GM21717 (cell line): ENCODE measurements around the gene GEMIN2.
A peak's percentile ranks its signal among the peaks of the same experiment; 100 is the strongest.
"Not testable (repeated sequence)": the region's sequence is repeated elsewhere in the genome, so short reads cannot be mapped to it uniquely, and the experiment has no call there.

ENCODE experiments used
- ATAC-seq: cut with Tn5 transposase; IDR thresholded peaks from one replicate; pipeline ENCODE4 v1.9.1; 2021; ENCODE audit warnings: mild to moderate bottlenecking, moderate library complexity; ENCODE audit not compliant: unreplicated experiment

The GEMIN2 gene

DNA sequence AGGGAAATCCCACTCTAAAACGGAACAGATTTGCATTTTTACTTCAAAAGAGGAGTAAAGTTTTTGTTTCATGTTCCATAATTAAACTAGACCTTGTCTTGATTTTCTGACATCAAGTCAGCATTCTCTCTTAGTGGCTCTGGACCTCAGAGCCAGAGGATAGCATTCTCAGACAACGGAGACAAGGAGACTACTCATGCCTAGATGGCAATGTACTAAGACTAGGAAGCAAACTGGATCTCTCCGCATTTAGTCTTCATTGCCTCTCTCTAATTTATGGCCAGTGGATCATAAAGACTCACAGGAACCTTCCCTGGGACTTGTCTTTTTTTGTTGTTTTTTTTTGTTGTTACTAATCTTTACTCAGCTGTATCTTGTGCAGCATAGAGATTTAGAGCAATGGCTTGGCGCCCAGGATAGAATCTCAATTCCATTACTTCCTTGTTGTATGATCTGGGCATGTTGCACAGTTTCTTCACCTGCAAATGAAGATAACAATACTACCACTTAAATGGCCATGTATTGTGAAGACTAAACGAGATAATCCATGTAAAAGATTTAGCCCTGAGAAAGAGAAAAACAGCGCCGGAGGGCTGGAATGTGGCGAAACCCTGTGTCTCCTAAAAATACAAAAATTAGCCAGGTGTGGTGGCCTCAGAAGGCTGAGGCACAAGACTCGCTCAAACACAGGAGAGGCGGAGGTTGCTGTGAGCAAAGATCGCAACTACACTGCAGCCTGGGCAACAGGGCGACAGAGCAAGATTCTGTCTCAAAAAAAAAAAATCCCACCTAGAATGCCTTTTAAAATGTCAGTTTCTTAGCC, 4.0 kb upstream of the GEMIN2 start:
- peak; percentile 27 for ATAC-seq

DNA sequence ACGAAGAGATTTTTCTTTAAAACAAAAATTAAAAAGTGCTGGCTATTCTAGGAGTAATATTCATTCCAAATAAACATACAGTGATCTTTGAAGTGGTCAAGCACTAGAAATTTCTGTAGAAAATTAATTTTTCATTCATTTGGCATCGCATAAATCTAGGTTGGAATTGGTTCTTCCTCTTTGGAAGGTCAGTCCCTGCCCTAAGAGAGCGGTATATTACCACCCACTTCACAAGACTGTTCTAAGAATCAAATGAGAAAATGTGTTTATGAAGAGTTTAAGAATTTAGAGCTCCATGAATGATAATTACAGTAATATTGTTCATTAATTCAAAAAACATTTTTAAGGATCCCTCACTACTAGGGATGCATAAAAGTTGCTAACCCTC, 444 bp upstream of the GEMIN2 start:
- no peak for ATAC-seq

DNA sequence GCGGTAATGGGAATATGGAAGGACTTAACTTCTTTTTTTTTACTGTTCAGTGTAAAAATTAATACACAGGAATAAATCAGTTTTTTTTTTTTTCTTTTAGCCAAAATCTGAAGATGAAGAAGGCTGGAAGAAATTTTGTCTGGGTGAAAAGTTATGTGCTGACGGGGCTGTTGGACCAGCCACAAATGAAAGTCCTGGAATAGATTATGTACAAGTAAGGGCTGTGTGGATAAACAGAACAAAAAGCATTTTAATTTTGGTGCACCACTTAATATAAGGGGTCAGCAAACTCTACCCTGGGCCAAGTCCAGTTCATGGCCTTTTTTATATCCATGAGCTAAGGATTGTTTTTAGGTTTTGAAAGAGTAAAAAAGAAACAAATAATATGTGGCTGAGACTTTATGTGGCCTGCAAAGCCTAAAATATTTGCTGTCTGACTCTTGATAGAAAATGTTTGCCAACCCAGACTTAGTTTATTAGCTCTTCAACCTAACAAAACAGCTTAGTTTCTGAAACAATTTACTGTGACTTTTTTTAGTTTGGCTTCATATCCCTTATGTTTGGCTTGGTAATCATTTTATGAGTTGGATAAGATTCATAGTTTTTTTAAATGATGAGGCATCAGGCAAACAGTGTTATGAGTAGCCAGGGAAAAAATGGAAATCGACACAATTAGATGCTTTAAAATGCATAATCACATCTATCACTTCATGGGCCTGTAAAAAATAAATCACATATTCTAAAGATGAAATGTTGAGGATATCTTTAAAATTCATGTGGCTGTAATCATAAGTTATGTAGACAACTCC, 8.4 kb downstream of the GEMIN2 start:
- ATAC-seq, result no peak

DNA sequence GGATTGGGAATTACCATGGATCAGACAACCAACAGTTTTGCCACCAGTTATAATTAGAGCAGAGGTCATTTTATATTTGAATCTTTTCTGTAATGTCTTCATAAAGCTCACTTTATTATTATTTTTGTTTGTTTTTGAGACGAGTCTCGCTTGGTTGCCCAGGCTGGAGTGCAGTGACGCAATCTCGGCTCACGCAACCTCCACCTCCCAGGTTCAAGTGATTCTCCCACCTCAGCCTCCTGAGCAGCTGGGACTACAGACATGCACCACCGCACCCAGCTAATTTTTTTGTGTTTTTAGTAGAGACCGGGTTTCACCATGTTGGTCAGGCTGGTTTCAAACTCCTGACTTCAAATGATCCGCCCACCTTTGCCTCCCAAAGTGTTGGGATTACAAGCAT, 23.7 kb downstream of the GEMIN2 start:
- not testable (repeated sequence) for ATAC-seq

DNA sequence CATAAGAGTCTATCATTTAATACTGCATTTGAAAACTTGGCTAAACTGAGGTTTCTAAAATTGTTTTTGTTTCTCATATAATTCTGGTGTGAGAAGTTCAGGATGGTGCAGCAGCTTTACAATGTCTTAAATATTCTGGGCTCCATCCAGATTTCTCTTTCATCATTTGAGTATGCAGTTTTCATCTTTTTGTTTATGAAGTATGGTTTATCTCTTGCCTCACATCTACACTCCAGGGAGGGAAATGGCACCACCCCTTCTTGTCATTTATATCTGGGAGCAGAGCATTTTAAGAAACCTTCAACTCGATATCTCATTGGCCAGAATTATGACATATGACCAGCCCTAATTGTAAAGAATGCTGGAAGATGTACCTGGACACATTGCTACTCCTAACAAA, 24.3 kb downstream of the GEMIN2 start:
- ATAC-seq, result no peak

DNA sequence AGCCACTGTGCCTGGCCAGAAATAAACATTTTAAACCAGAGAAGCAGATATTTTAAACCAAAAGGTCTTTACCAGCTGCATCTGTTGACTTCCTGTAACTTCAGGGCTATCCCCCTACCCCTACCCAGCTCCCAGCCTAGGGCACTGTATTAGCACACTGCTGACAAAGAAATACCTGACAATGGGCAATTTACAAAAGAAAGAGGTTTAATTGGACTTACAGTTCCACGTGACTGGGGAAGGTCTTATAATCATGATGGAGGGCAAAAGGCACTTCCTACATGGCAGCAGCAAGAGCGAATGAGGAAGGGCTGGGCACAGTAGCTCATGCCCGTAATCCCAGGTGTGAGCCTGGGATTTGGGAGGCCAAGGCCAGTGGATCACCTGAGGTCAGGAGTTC, 26.0 kb downstream of the GEMIN2 start:
- ATAC-seq, result no peak

DNA sequence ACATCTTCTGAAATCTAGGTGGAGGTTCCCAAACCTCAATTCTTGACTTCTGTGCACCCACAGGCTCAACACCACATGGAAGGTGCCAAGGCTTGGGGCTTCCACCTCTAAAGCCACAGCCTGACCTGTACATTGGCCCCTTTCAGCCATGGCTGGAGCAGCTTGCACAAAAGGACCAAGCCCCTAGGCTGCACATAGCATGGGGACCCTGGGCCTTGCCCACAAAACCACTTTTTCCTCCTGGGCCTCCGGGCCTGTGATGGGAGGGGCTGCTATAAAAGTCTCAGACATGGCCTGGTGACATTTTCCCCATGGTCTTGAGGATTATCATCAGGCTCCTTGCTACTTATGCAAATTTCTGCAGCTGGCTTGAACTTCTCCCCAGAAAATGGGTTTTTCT, 27.5 kb downstream of the GEMIN2 start:
- not testable (repeated sequence) for ATAC-seq

DNA sequence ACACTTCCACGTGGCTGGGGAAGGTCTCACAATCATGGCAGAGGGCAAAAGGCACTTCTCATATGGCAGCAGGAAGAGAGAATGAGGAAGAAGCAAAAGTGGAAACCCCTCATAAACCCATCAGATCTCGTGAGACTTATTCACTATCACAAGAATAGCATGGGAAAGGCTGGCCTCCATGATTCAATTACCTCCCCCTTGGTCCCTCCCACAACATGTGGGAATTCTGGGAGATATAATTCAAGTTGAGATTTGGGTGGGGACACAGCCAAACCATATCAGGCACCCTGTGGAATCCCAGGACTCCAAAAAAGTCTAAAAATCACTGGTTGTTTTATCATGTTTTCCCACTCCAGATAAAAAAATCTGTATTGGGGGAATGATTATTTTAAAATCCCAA, 29.1 kb downstream of the GEMIN2 start:
- ATAC-seq, result not testable (repeated sequence)

DNA sequence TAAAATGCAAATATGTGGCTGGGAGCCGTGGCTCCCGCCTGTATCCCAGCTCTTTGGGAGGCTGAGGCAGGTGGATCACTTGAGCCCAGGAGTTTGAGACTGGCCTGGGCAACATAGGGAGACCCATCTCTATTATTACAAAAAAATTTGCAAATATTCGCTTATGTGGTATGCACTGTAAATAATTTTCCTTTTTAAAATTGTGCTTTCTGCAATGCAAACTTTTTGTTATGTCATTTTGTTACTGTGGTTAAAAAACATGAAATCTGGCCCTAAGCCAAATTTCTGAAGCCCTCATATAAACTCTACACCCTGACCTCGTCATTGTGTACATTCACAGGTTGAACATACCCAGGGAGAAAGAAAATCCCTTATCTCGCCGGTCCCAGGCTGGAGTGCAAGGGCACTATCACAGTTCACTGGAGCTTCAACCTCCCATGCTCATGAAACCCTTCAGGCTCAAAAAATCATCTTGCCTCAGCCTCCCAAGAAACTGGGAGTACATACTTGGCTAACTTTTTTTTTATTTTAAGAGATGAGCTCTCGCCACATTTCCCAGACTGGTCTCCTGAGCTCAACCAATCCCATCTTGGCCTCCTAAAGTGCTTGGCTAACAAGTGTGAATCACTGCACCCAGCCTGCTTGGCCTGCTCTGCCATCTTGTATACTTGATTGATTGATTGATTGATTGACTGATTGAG, 31.3 kb downstream of the GEMIN2 start:
- ATAC-seq, result no peak

DNA sequence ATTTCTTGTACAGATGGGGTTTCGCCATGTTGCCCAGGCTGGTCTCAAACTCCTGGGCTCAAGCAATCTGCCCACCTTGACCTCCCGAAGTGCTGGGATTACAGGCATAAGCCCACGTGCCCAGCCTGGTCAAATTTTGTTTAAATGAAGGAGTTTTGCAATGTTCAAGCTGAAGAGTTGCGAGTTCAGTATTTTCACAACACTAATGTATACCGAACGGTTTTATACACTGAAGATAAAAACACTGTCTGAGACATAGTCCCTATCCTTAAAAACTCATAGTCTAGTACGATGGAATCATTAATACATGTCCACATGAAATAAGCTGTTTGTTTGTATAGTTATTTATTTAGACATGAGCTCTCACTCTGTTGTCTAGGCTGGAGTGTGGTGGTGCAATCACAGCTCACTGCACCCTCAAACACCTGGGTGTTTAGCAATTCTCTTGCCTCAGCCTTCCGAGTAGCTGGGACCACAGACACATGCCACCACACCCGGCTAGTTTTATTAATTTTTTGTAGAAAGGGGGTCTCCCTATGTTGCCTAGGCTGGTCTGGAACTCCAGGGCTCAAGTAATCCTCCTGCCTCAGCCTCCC, 40.6 kb downstream of the GEMIN2 start:
- no peak for ATAC-seq

DNA sequence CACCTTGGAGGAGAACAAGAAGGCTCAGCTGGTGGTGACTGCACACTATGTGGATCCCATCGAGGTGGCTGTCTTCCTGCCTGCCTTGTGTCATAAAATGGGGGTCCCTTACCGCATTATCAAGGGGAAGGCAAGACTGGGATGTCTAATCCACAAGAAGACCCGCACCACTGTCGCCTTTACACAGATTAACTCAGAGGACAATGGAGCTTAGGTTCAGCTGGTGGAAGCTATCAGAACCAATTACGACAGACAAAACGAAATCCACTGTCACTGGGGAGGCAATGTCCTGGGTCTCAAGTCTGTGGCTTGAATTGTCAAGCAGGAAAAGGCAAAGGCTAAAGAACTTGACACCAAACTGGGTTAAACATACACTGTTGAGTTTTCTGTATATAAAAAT, 43.4 kb downstream of the GEMIN2 start:
- ATAC-seq, result no peak

DNA sequence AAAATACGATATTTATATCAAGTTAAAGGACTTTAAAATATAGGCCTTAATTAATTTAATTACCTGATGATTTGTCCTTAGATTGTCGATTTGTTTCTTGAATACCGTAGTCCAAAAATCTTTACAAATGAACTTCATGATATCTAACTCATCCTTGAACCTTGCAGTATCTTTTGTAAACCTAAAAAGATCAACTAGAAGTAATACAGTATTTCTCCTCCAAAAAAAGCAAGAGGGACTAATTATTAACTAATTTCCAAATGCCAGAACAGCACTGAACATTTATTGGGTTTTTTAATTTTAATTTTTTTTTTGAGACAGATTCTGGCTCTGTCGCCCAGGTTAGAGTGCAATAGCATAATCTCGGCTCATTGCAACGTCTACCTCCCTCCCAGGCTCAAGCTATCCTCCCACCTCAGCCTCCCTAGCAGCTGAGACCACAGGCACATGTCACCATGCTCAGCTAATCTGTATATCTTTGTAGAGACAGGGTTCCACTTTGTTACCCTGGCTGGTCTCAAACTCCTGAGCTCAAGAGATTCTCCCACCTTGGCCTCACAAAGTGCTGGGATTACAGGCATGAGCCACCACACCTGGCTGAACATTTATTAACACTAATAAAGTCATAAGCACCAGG, 44.2 kb downstream of the GEMIN2 start:
- no peak for ATAC-seq

DNA sequence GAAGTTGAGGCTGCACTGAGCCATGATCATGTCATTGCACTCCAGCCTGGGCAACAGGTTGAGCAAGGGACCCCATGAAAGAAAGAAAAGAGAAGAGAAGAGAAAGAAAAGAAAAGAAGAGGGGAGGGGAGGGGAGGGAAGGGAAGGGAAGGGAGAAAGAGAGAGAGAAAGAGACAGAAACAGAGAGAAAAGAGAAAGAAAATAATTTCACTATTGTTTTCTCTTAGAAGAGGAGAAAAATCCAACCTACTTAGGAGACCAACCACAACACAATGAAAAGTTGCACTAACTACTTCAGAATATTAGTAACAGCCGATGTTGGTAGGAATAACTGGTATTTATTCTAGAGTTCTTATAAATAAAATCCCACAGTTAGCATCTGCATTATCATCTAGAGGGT, 46.4 kb downstream of the GEMIN2 start:
- ATAC-seq, result no peak

DNA sequence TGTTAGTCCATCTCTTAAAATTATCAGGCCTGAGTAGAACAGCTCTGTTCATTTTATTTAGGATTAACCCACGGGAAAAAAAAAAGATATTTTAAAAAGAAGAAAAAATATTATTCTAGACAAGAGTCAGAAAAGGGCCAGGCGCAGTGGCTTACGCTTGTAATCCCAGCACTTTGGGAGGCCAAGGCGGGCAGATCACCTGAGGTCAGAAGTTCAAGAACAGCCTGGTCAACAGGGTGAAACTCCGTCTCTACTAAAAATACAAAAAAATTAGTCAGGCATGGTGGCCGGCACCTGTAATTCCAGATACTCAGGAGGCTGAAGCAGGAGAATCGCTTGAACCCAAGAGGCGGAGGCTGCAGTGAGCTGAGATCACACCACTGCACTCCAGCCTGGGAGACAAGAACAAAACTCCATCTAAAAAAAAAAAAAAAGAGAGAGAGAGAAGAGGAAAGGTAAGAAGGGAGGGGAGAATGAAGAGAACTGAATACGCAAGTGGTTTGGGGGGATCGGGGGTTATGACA, 53.7 kb downstream of the GEMIN2 start:
- ATAC-seq, result not testable (repeated sequence)

DNA sequence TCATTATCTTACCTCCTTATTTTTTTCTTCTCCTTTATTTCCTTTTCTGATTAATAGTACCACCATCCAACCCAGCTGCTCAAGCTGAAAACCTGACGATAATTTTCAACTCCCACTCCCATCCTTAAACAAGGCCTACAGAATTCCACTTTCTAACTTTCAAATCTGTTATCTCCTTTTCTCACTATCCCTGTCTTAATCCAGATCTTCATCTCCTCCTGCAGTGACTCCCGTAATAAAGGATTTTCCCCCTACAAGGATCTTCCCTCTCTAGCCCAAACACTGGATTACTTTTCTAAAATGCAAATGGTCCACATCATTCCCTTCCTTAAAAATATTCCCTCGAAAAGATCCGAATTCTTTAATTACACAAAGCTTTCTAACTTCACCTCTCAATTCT, 54.5 kb downstream of the GEMIN2 start:
- no peak for ATAC-seq

DNA sequence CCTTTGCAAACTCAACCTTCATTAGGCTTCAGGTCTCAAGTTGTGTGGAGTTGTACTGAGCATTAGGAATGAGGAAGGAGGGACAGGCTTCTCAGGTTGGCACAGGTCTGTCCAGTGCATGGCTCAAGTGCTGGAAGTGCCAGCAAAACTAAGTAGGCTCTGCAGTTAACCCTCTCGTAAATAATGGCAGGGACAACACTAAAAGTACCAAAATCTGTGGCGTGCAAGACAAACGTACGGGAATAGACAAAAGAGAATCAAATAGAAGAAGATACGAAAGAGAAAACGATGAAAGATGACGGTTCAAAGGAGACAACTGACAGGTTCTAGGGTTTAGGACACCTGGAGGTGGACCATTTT, 55.4 kb downstream of the GEMIN2 start:
- ATAC-seq, result no peak

DNA sequence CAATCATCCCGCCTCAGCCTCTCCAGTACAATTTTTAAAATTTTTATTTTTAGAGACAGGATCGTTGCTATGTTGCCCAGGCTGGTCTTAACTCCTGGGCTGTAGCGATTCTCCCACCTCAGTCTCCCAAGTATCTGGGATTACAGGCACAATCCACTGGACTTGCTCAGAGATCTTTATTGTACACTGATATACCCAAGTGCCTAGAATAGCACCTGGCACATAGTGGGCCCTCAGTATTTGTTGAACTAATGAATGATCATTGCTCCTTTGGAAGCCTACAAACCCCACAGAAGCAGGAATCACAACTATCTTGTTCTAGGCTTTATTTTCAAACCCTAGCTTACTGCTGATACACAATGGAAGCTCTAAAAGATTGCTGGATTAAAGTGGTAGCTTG, 59.1 kb downstream of the GEMIN2 start:
- no peak for ATAC-seq

DNA sequence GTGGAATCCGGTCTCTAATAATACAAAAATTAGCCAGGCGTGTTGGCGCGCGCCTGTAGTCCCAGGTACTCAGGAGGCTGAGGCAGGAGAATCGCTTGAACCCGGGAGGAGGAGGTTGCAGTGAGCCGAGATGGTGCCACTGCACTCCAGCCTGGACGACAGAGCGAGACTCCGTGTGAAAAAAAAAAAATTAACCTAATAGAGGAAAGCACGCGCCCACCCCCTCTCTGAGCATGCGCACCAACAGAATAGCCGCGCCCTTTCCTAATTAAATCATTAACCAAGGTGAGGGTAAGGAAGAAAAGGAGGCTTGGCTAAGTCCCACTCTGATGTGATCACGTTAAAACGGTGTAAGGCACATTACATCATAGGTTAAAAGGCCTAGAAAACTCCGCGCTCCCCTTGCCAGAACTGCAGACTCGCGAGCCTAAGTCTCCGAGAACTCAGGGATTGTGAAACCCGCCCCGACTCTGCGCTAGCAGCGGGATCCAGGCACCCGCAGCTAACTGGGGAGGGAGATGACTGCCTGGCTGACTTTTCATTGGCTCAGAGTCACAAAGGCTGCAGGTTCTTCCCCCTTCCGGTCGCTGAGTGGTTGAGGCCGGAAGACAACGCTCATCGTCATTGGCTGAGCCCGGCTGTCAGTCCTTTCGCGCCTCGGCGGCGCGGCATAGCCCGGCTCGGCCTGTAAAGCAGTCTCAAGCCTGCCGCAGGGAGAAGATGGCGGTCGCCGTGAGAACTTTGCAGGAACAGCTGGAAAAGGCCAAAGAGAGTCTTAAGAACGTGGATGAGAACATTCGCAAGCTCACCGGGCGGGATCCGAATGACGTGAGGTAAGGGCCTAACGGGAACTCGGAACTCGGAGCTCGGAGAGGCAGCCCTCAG, 60.7 kb downstream of the GEMIN2 start, which contains the start of gene PNN:
PNN (plus strand) TSS at position 695 of the 885 bp plus-strand sequence; CDS start at position 721, 26 bp downstream.
- peak; percentile 91 for ATAC-seq

DNA sequence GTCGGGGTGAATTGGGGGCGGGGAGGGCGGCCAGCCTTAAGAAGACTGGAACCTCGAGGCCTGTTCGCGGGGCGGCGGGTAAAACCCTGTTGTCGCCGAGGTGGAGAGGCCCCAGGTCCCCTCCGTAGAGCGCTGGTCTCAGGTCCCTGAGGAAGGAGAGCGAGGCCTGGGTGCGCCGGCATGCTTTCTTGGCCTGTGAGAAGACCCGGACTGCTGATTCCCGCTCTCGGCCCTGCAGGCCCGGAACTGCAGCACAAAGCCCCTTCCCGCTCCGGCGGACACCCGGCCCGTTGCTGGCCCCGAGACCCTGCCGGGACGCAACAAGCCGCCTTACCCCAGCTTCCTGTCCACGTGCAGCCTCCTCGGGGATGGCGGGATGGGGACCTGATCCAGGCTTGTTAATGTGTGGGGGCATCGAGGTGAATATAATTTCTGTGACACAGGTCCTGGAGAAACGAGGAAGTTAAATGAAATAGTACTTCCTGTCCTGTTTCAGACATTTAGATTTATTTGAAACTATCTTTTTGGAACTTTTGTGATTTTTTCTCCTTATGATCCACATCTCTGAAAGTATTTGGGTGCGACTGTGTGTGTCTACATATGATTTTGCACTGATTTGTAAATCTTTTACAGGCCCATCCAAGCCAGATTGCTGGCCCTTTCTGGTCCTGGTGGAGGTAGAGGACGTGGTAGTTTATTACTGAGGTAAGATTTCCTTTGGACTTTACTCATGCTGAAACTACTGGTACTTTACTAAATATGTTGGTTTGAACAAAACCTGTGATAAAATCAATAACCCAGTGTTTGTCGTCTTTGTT, 61.5 kb downstream of the GEMIN2 start:
- ATAC-seq, result peak; percentile 12
